NB4 (cell line): ENCODE data around the gene TMEM26.

Source experiments
- CTCF ChIP-seq: IDR thresholded peaks from one replicate; pipeline ENCODE4 v1.5.1; 2012; ENCODE audit warnings: low read depth, low read length
- POLR2A ChIP-seq: IDR thresholded peaks from 2 replicates; pipeline ENCODE4 v1.6.1; 2011; ENCODE audit warnings: mild to moderate bottlenecking; ENCODE audit not compliant: insufficient read length; ENCODE audit errors: extremely low read depth
- TF ChIP-seq, protein P1 (sequence below): IDR thresholded peaks from 2 replicates; pipeline ENCODE4 v1.6.1; 2011; ENCODE audit warnings: low read depth, low read length

GRCh38 chr10:61411706-61412105 is 41.5 kb downstream of the TMEM26 start:
- TF ChIP-seq CTCF (no peak), POLR2A (no peak)
- TF ChIP-seq, protein P1, sequence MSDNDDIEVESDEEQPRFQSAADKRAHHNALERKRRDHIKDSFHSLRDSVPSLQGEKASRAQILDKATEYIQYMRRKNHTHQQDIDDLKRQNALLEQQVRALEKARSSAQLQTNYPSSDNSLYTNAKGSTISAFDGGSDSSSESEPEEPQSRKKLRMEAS: no peak
